Measurements from ENCODE around the gene RGS2. TPM values are rescaled to one million over a fixed set of nuclear protein-coding genes. Genes with fewer than 3 reads are reported as not detected.

The RGS2 gene
- polyA plus RNA-seq, 1 experiment: 11.5 TPM

GRCh38 chr1:192784397-192784796, 24.4 kb upstream of the RGS2 start:
- no peaks in the 10 kb centered on the region for H3K36me3 ChIP-seq (ENCODE audit: control insufficient read depth, insufficient read depth, low read length)
- H3K4me3 ChIP-seq (ENCODE audit: low read depth, low read length): no peak overlapping the region
- ChIA-PET POLR2A (no interaction called here), CTCF (interaction anchor here (0.8 to 1.5 kb wide), 2 partner anchors 17 to 20 kb away, joined by 3 read pairs; no protein-coding TSS in a partner anchor)
- DNase-seq (ENCODE audit: low read depth): no peak
- H3K27me3 ChIP-seq (ENCODE audit: control insufficient read depth, insufficient read depth, low read length): no peaks in the 10 kb centered on the region
- TF ChIP-seq, protein P1, sequence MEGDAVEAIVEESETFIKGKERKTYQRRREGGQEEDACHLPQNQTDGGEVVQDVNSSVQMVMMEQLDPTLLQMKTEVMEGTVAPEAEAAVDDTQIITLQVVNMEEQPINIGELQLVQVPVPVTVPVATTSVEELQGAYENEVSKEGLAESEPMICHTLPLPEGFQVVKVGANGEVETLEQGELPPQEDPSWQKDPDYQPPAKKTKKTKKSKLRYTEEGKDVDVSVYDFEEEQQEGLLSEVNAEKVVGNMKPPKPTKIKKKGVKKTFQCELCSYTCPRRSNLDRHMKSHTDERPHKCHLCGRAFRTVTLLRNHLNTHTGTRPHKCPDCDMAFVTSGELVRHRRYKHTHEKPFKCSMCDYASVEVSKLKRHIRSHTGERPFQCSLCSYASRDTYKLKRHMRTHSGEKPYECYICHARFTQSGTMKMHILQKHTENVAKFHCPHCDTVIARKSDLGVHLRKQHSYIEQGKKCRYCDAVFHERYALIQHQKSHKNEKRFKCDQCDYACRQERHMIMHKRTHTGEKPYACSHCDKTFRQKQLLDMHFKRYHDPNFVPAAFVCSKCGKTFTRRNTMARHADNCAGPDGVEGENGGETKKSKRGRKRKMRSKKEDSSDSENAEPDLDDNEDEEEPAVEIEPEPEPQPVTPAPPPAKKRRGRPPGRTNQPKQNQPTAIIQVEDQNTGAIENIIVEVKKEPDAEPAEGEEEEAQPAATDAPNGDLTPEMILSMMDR (IDR thresholded peaks at IDR 0.05; ENCODE audit: insufficient read depth, low read depth, low read length): no peak

DNA sequence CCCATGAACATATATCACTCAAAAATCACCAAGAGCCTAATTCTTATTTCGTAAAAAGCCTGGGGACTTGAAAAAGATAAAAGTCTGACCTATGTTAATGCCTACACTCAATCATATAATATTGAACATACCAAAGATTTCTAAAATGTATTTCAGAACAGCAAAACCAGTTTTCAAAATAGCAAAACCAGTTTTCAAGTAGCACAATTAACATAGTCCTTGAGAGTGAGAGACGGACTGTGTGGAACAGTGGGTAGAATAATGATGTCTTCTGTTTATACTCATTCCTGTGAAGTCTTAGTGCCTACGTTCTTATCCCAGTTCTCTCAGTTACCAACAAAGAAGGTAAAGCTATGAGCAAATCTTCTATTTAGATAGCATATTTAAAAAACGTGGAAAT, 22.3 kb upstream of the RGS2 start:
- DNase-seq (ENCODE audit: low read depth): no peak
- no peaks in the 10 kb centered on the region for H3K36me3 ChIP-seq (ENCODE audit: control insufficient read depth, insufficient read depth, low read length)
- ChIA-PET POLR2A (no interaction called here), CTCF (no interaction called here)
- no peaks in the 10 kb centered on the region for H3K27me3 ChIP-seq (ENCODE audit: control insufficient read depth, insufficient read depth, low read length)
- no peak overlapping the region for H3K4me3 ChIP-seq (ENCODE audit: low read depth, low read length)
- TF ChIP-seq, protein P1 (IDR thresholded peaks at IDR 0.05; ENCODE audit: insufficient read depth, low read depth, low read length): no peak

GRCh38 chr1:192787914-192788585, 20.8 kb upstream of the RGS2 start:
- POLR2A ChIA-PET: no interaction called here
- no peak overlapping the region for H3K4me3 ChIP-seq (ENCODE audit: low read depth, low read length)
- CTCF ChIA-PET: interaction anchor here (1.5 kb wide), 1 partner anchor 20 kb away, joined by 3 read pairs; no protein-coding TSS in a partner anchor
- no peaks in the 10 kb centered on the region for H3K27me3 ChIP-seq (ENCODE audit: control insufficient read depth, insufficient read depth, low read length)
- TF ChIP-seq, protein P1 (IDR thresholded peaks at IDR 0.05; ENCODE audit: insufficient read depth, low read depth, low read length): no peak
- DNase-seq (ENCODE audit: low read depth): peak; percentile 35
- H3K36me3 ChIP-seq (ENCODE audit: control insufficient read depth, insufficient read depth, low read length): no peaks in the 10 kb centered on the region

GRCh38 chr1:192789871-192790270, 19.0 kb upstream of the RGS2 start:
- no peak for DNase-seq (ENCODE audit: low read depth)
- Histone ChIP-seq H3K36me3 (ENCODE audit: control insufficient read depth, insufficient read depth, low read length) (no peaks in the 10 kb centered on the region), H3K27me3 (ENCODE audit: control insufficient read depth, insufficient read depth, low read length) (no peaks in the 10 kb centered on the region), H3K4me3 (ENCODE audit: low read depth, low read length) (no peak overlapping the region)
- ChIA-PET POLR2A (no interaction called here), CTCF (no interaction called here)
- TF ChIP-seq, protein P1 (IDR thresholded peaks at IDR 0.05; ENCODE audit: insufficient read depth, low read depth, low read length): no peak

- CTCF ChIA-PET: no interaction called here
- TF ChIP-seq, protein P1 (IDR thresholded peaks at IDR 0.05; ENCODE audit: insufficient read depth, low read depth, low read length): no peak
These were observed 16.2 kb upstream of the RGS2 start for GRCh38 chr1:192792628-192793027.

More at GRCh38 chr1:192792628-192793027, 16.2 kb upstream of the RGS2 start:
- POLR2A ChIA-PET: no interaction called here
- Histone ChIP-seq H3K36me3 (ENCODE audit: control insufficient read depth, insufficient read depth, low read length) (no peaks in the 10 kb centered on the region), H3K4me3 (ENCODE audit: low read depth, low read length) (no peak overlapping the region), H3K27me3 (ENCODE audit: control insufficient read depth, insufficient read depth, low read length) (no peaks in the 10 kb centered on the region)
- no peak for DNase-seq (ENCODE audit: low read depth)

Data from BJ (cell line).